Subcutaneous adipose tissue (tissue), 4 donors: ENCODE data around the gene LGI4. TPM values are rescaled to one million over a fixed set of nuclear protein-coding genes. Genes with fewer than 3 reads are reported as not detected.

Experiments
- total RNA-seq, 4 donors: library from RNA; depleted of rRNA; stranded (reverse); fragments of >200 nt; gene quantifications; one replicate each; pipeline ENCODE4 v1.1.0, GENCODE V29; 2016
- TF ChIP-seq, protein P1 (sequence below): fragments of 450-650 bp; IDR thresholded peaks from one replicate; pipeline ENCODE4 v1.5.1; 2016; ENCODE audit warnings: low read depth, mild to moderate bottlenecking, control low read depth, antibody characterized with exemption, moderate library complexity

Gene LGI4
- total RNA-seq, 4 donors from 2014 or later = 11.6 to 34.1 (median 21.3) TPM

DNA sequence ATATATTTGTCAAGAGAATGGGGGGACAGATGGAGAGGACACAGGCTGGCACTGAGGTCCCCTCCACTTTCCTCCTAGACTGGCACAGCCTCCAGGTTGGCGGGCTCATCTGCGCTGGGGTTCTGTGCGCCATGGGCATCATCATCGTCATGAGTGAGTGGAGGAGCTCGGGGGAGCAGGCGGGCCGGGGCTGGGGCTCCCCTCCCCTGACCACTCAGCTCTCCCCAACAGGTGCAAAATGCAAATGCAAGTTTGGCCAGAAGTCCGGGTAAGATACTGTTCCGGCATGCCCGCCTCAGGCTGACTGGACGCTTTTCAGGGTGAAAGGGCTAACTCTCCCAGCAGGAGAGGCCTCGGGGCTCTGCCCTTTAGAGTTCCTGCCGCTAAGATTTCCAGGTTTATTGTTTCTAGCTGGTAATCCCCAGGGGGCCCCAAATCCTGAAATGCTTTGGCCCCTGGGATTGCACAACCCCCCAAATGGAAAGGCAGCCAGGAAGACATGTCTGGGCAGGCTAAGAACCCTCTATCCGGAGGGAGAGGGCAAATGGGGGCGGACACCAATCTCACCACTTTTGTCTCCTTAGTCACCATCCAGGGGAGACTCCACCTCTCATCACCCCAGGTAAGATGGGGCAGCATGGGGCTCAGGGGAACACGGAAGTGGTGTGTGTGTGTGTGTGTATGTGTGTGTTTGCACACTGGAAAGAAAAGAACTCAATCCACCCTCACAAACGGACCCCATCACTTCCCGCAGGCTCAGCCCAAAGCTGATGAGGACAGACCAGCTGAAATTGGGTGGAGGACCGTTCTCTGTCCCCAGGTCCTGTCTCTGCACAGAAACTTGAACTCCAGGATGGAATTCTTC lies 11.9 kb downstream of the LGI4 start:
- TF ChIP-seq, protein P1, sequence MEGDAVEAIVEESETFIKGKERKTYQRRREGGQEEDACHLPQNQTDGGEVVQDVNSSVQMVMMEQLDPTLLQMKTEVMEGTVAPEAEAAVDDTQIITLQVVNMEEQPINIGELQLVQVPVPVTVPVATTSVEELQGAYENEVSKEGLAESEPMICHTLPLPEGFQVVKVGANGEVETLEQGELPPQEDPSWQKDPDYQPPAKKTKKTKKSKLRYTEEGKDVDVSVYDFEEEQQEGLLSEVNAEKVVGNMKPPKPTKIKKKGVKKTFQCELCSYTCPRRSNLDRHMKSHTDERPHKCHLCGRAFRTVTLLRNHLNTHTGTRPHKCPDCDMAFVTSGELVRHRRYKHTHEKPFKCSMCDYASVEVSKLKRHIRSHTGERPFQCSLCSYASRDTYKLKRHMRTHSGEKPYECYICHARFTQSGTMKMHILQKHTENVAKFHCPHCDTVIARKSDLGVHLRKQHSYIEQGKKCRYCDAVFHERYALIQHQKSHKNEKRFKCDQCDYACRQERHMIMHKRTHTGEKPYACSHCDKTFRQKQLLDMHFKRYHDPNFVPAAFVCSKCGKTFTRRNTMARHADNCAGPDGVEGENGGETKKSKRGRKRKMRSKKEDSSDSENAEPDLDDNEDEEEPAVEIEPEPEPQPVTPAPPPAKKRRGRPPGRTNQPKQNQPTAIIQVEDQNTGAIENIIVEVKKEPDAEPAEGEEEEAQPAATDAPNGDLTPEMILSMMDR = no peak

DNA sequence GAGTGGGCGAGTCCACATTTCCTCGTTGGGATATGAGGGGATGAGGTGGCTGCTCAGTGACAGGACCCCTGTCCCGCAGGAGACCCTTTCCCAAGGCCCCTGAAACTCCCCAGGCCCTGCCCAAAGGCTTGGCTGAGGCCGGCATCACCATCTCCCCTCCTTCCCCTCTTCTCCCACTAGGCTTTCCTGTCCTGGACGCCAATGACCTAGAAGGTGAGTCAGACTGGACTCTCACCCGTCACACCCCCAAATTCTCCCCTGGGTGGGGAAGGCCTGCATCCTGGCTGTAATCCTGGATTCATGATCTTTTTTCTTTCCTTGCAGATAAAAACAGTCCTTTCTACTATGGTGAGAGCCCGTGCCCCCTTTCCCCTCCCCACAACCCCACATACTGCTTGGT lies 14.0 kb downstream of the LGI4 start:
- TF ChIP-seq, protein P1 = no peak

DNA sequence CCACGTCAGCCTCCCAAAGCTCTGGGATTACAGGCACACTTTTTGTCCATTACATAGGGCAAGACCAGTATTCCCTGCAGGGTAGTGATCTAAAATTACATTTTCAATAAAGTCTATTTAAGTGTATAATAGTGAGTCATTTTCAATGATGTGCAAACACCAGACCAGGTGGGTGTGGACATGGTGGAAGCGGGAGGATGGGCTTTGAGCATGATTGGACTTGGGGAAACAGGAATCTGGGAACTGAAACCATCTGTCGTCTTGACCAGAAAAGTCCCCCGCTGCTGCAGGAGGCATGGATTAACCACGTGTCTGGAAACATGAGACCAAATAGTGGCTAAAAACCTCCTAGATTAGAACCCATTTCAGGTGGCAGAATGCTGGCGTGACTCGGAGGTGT lies 14.4 kb downstream of the LGI4 start:
- TF ChIP-seq, protein P1 = no peak

DNA sequence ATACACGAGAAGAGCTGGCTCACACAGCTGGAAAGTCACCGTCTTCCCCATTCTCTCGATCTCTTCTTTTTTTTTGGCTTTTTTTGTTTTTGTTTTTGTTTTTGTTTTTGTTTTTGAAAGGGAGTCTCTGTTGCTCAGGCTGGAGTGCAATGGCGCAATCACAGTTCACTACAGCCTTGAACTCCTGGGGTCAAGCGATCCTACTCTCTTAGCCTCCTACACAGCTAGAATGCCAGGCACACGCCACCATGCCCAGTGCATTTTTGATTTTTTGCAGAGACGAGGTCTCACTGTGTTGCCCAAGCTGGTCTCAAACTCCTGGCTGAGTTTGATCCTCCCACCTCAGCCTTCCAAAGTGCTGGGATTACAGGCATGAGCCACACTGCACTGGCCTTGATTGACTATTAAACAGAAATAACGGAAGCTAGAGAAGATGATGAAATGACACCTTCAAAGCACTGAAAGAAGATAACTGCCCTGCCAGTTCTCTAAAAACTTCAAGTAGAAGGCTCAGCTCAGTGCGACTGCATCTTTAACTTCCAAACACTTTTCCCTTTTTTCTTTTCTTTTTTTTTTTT lies 15.2 kb downstream of the LGI4 start:
- TF ChIP-seq, protein P1 = no peak

DNA sequence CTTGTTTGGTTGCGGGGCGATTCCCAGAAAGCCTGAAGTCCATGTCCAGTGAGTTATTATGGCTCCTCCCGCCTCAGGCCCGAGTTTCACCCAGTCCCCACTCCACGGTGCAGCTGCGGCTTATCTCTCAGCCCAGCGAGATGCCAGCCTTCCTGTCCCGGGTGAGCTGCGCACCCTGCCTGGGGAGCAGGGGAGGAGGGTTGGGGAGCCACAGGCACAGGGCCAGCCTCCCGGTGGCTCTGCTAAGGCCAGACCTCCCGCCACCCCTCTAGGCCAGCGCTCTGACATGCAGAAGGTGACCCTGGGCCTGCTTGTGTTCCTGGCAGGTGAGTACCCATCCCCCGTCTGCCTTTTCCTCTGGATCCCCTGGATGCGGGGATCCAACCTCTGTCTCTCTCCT lies 15.8 kb downstream of the LGI4 start:
- TF ChIP-seq, protein P1 = no peak

DNA sequence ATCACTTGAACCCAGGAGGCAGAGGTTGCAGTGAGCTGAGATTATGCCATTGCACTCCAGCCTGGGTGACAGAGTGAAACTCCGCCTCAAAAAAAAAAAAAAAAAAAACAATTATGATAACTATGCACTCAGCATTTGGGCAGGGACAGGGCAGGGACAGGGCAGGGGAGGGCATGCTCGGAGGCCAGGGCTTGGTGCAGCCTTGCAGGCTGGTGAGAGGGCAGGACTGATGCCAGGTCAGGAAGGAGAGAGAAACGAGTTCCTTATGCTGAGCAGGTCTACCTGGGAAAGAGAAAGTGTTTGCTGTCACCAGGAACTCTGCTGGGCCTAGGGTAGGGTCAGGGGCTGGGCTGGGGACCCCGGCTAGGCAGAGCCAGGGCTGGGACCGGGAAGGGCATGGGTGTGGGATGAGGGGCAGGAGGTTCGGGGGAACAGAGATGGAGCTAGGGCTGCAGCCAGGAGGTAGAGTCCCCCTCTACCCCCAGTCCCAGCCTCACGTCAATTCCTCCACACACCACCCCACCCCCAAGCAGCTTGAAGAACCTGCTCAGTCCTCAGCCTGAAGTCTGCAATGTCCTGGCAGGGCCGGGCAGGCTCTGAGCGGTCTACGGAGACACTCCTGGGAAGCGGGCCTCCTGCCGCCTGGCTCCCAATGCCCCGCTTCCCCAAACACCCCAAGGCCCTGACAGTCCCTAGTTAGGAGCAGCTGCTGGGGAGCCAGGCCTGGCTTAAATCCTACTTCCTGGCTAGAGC lies 16.4 kb downstream of the LGI4 start:
- TF ChIP-seq, protein P1 = no peak

DNA sequence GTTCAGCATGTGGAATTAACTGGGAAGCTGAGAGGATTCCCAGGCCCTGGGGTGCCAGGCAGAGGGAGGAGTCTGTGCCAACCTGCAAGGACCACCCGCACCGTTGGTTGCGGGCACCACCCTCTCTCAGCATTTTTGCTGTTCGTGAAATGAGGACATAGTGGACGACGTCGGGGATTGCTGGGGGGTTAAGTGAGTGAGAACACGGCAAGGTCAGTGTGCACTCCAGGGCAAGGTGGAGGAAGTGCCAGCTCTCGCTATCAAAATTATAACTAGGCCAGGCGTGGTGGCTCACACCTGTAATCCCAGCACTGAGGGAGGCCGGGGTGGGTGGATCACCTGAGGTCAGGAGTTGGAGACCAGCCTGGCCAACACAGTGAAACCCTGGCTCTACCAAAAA lies 17.1 kb downstream of the LGI4 start:
- TF ChIP-seq, protein P1 = no peak
